ENCODE data around the gene LSAMP.

LSAMP gene

GRCh38 chr3:116102037-116102436 lies 343.2 kb downstream of the LSAMP start:
- Histone ChIP-seq H3K4me1 (ENCODE audit: control insufficient read depth in 1 of 2, insufficient read depth in 1 of 2, low read depth in 1 of 2, low read length in 1 of 2) (no peaks in the 10 kb centered on the region), H3K27me3 (no peaks in the 10 kb centered on the region), H3K36me3 (no peaks in the 10 kb centered on the region), H3K27ac (no peak overlapping the region), H3K4me3 (ENCODE audit: low read depth in 1 of 2, low read length in 1 of 2) (no peak overlapping the region), H3K9me3 (no peaks in the 10 kb centered on the region)
- no peak for TF ChIP-seq CTCF (IDR thresholded peaks at IDR 0.05)

GRCh38 chr3:116097226-116097625 lies 348.1 kb downstream of the LSAMP start:
- no peaks in the 10 kb centered on the region for H3K9me3 ChIP-seq
- H3K27ac ChIP-seq: no peak overlapping the region
- H3K4me1 ChIP-seq (ENCODE audit: control insufficient read depth in 1 of 2, insufficient read depth in 1 of 2, low read depth in 1 of 2, low read length in 1 of 2): no peaks in the 10 kb centered on the region
- no peaks in the 10 kb centered on the region for H3K27me3 ChIP-seq
- no peak overlapping the region for H3K4me3 ChIP-seq (ENCODE audit: low read depth in 1 of 2, low read length in 1 of 2)
- no peaks in the 10 kb centered on the region for H3K36me3 ChIP-seq
- TF ChIP-seq CTCF (IDR thresholded peaks at IDR 0.05): no peak

- Histone ChIP-seq H3K9me3 (no peaks in the 10 kb centered on the region), H3K27me3 (no peaks in the 10 kb centered on the region), H3K4me3 (ENCODE audit: low read depth in 1 of 2, low read length in 1 of 2) (no peak overlapping the region), H3K4me1 (ENCODE audit: control insufficient read depth in 1 of 2, insufficient read depth in 1 of 2, low read depth in 1 of 2, low read length in 1 of 2) (no peaks in the 10 kb centered on the region), H3K36me3 (no peaks in the 10 kb centered on the region), H3K27ac (no peak overlapping the region)
- TF ChIP-seq CTCF (IDR thresholded peaks at IDR 0.05): no peak
Measured at GRCh38 chr3:116096631-116097030, 348.7 kb downstream of the LSAMP start.

- Histone ChIP-seq H3K9me3 (no peaks in the 10 kb centered on the region), H3K27me3 (no peaks in the 10 kb centered on the region), H3K36me3 (no peaks in the 10 kb centered on the region), H3K4me3 (ENCODE audit: low read depth in 1 of 2, low read length in 1 of 2) (no peak overlapping the region), H3K27ac (no peak overlapping the region), H3K4me1 (ENCODE audit: control insufficient read depth in 1 of 2, insufficient read depth in 1 of 2, low read depth in 1 of 2, low read length in 1 of 2) (no peaks in the 10 kb centered on the region)
- TF ChIP-seq CTCF (IDR thresholded peaks at IDR 0.05): no peak
Measured at GRCh38 chr3:116093374-116093773, 351.9 kb downstream of the LSAMP start.

GRCh38 chr3:116087426-116087825 lies 357.9 kb downstream of the LSAMP start:
- no peak for TF ChIP-seq CTCF (IDR thresholded peaks at IDR 0.05)
- Histone ChIP-seq H3K4me3 (ENCODE audit: low read depth in 1 of 2, low read length in 1 of 2) (no peak overlapping the region), H3K4me1 (ENCODE audit: control insufficient read depth in 1 of 2, insufficient read depth in 1 of 2, low read depth in 1 of 2, low read length in 1 of 2) (no peaks in the 10 kb centered on the region), H3K27me3 (no peaks in the 10 kb centered on the region), H3K27ac (no peak overlapping the region), H3K9me3 (no peaks in the 10 kb centered on the region), H3K36me3 (no peaks in the 10 kb centered on the region)
